GM19025 (cell line): ENCODE results near the gene LRRC61.
"Not testable (repeated sequence)": the region's sequence is repeated elsewhere in the genome, so short reads cannot be mapped to it uniquely, and the experiment has no call there.

ENCODE experiments used
- ATAC-seq: cut with Tn5 transposase; IDR thresholded peaks from one replicate; pipeline ENCODE4 v1.9.1; 2021; ENCODE audit warnings: mild to moderate bottlenecking, low read depth, moderate library complexity; ENCODE audit not compliant: unreplicated experiment

LRRC61 gene

DNA sequence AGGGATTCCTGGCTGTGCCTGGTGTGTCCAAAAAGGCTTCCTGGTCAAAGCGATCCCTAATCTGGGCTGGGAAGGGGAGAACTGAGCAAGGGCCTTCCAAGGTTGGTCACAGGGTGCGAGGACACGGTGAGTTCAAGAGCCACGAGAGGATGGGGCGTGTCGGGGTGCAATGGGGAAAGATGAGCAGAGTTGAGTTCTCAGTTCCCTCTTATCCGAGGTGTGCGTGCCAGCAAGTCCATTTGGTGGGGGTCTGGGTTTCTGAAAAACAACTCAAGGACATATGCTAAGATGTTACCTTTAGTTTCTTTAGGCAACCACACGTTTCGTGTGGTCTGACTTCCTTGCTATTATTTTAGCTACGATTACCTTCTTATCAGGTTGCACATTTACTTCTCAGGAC lies 57.3 kb downstream of the LRRC61 start:
- no peak for ATAC-seq

DNA sequence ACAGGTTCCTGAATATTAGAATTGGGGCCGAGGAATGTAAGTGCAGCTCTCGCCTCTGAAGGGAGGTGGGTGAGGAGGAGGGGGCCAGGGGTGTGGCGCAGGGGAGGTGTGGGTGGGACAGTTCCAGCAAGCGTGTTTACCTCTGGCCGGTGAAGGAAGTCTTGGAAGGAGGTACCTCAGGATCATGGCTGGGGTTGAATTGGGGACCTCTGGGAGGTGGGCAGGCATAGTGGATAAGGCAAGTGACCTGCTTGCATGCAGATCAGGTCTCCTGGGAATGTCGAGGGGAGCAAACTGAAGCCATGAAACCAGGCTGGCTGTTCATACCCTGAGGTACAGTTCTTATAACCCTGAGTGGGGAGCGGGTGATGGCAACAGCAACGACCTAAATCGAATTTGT lies 57.9 kb downstream of the LRRC61 start:
- ATAC-seq = no peak

DNA sequence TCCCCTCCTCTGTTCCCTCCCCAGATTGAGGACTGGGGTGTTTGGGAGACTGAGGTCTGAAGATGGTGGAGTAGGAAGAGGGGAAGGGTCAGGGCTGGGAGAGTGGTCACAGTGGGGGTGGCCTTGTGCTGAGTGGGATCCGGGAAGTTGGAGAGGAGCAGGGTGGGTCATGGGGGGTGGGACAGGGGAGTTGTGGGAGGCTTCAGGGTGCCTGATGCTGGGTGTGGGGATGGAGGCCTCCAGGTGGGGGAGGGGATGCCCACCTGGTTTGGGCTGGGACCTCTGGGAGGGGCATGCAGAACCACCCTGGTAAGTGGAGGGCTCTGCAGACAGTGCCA lies 58.6 kb downstream of the LRRC61 start:
- ATAC-seq = no peak

DNA sequence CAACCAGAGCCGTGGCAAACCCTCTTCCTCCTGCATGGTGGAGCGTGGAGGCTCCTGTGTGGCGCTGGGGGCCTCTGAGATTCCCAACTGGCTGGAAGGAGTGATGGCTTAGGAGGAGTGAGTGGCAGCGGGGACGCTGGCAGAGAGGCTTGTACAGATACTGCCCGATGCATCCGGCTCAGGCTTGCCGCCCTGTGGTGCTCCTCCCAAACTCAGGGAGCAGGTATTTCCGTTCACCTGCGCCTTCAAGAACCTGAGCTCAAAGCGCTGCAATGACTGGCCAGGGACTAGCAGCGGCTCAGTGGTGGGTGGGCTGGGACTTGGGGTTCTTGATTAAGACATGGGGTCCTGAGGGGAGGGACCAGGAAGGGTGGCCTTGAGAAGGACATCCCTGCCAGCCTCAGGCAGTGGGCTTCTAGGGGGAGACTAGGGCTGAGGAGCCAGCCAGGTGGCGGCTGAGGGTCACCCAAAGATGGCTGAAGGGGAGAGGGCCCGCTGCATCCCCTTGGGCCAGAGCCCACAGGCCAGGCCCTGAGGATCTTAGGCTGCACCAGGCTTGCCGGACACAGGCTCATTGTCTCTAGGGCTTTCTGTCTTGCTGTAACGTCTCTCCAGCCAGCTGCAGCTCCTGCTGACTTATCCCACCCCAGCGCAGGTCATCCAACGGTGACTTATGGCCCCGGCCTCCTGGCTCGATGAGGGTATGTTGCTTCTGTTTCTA lies 59.1 kb downstream of the LRRC61 start:
- ATAC-seq = no peak

DNA sequence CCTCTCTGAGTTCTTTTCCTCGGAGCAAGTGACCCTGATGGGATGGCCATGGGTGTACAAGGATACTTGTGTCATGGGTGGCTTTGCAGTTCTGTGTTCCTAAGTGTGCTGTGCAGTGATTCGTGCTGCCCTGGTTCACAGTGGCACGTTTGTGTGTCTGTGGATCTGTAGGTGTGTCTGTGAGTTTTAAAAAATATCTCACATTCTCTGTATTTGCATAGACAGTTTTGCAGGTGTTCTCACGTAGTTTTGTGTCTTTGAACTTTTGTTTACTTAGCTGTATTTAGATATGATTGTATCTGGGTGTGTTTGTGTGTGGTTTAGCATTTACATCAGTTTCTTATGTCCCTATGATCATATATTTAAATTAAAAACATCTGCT lies 59.7 kb downstream of the LRRC61 start:
- ATAC-seq = no peak

DNA sequence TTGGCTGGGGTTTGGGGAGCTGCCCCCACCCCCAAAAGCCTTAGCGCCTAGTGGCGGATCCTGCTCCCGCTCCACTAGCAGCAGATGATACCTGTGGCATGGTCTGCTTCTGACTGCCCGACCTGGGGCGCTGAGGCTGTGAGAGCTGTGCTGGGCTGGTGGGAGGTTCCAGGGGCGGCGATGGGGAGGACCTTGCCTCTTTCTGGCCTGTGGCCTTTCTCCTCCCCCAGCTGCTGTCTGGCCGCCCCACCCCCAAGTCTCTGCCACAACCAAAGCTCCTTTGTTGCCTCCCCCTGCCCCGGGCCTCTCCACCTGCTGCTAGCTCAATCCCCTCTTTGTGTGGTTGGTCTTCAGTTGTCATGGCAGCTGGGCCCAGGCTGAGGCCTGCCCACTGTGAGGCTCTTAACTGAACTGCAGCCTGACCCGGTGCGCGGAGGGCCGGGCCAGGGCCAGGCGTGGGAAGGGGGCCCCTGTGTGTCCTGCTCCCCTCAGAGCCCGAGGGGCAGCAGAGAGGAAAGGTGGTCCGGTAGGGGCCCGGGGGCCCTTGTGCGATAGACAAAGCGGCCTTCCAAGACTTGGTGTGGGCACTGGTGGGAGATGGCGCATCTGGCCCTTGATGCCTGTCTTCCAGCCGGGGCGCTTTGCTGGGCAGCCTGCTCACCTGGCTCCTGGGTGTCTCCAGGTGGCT lies 60.7 kb downstream of the LRRC61 start:
- ATAC-seq = no peak

DNA sequence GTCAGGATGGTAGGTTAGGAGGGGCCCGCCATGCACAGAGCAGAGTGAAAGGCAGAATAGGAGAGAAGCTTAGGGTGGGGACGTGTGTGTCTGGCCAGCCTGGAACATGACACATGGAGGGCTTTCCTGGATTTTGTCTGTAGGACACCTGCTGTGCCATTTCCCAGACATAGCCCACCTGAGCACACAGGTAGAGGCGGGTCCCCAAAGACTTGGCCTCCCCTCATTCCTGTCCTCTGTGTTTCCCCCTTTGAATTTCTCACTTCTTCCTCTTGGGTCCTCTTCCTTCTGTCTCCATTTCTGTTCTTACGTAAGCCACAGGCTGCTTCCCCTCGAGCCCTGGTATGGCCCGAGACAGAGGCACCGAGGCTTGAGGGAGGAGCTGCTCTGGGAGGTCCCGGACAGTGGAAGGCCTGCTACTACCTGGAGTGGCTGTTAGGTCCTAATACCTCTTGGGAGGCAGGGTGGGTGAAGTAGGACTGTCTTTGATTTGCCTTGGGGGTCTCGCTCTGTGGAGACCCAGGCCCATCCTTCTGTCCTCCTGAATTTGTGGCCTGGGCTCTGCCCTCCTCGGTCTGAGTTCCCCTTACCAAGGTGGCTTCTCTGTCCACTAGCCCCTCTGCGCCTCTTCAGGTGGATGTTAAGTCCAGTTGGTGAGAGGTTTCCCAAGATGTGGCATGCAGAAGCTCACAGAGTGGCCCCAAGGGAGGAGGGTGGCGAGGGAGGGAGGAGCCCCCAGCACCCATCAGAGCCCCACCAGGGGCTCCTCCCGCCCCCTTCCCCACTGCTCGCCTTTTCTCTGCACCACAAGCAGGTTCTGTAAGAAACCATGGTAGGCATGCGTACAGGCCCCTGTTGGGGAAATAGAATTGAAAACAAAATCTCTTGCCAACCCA lies 61.5 kb downstream of the LRRC61 start:
- ATAC-seq = no peak

DNA sequence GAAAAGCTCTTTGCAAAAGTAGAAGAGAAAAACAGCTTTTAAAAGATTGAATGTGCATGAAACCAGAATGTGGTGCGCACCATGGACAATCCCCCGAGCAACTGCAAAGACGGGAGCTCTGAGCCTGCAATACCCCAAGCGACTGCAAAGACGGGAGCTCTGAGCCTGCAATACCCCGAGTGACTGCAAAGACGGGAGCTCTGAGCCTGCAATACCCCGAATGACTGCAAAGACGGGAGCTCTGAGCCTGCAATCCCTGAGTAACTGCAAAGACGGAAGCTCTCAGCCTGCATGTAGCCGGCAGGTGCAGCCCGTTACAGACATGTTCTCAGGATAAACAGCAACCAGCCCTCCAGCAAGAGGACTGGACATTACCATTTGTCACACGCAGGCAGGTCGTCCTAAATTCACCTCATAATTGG lies 62.2 kb downstream of the LRRC61 start:
- no peak for ATAC-seq

DNA sequence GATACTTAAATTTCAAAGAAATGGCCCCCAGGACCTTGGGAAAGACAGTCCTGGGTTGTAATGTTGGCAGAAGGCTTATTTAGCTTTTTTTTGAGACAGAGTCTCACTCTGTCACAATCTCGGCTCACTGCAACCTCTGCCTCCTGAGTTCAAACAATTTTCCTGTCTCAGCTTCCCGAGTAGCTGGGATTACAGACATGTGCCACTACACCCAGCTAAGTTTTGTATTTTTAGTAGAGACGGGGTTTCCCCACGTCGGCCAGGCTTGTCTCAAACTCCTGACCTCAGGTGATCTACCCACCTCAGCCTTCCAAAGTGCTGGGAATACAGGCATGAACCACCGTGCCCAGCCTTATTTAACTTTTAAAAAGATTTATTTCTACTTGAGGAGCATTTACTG lies 62.7 kb downstream of the LRRC61 start:
- not testable (repeated sequence) for ATAC-seq
